Glomerular visceral epithelial cell (primary cell): Measurements from ENCODE around the gene PSORS1C1.

Source experiments
- DNase-seq: peaks from one replicate; pipeline ENCODE4 v3.0.0-alpha.2; 2016; ENCODE audit errors: extremely low spot score

Gene PSORS1C1

GRCh38 chr6:31096215-31096614 is 18.4 kb upstream of the PSORS1C1 start:
- DNase-seq, result no peak

- no peak for DNase-seq
Measured at GRCh38 chr6:31096656-31097055, 17.9 kb upstream of the PSORS1C1 start.

- no peak for DNase-seq
Measured at GRCh38 chr6:31098449-31098938, 16.1 kb upstream of the PSORS1C1 start.

GRCh38 chr6:31103136-31103535 is 11.5 kb upstream of the PSORS1C1 start:
- no peak for DNase-seq

- no peak for DNase-seq
Measured at GRCh38 chr6:31107052-31107451, 7.5 kb upstream of the PSORS1C1 start.

- DNase-seq, result no peak
Measured at GRCh38 chr6:31110825-31111582, 3.6 kb upstream of the PSORS1C1 start.

- no peak for DNase-seq
Measured at GRCh38 chr6:31111712-31112111, 2.9 kb upstream of the PSORS1C1 start.

GRCh38 chr6:31112478-31112877 is 2.1 kb upstream of the PSORS1C1 start, which contains the start of gene C6orf15:
C6orf15 (minus strand) TSS chr6:31112575; CDS start chr6:31112555, 20 bp downstream.
- no peak for DNase-seq

GRCh38 chr6:31113861-31114540 is 599 bp upstream of the PSORS1C1 start:
- DNase-seq, result peak; percentile 52

GRCh38 chr6:31114970-31115849 is 610 bp downstream of the PSORS1C1 start:
- DNase-seq, result peak; percentile 51

GRCh38 chr6:31115941-31116560 is 1.5 kb downstream of the PSORS1C1 start:
- DNase-seq, result no peak

GRCh38 chr6:31116661-31117385 is 2.2 kb downstream of the PSORS1C1 start:
- DNase-seq, result no peak

- no peak for DNase-seq
Measured at GRCh38 chr6:31118178-31118577, 3.6 kb downstream of the PSORS1C1 start.

- DNase-seq, result no peak
Measured at GRCh38 chr6:31120151-31120915, 5.7 kb downstream of the PSORS1C1 start, which contains the start of gene CDSN. CDSN (minus strand) TSS chr6:31120446; CDS start chr6:31120419, 27 bp downstream.

- DNase-seq, result no peak
Measured at GRCh38 chr6:31121131-31121790, 6.7 kb downstream of the PSORS1C1 start.

- peak; percentile 94 for DNase-seq
Measured at GRCh38 chr6:31122791-31123706, 8.4 kb downstream of the PSORS1C1 start.

- peak; percentile 60 for DNase-seq
Measured at GRCh38 chr6:31125162-31125561, 10.6 kb downstream of the PSORS1C1 start.
